ENCODE results near the gene C21orf91. TPM values are rescaled to one million over a fixed set of nuclear protein-coding genes. Genes with fewer than 3 reads are reported as not detected.
A peak's percentile ranks its signal among the peaks of the same experiment; 100 is the strongest.

C21orf91 gene
- total RNA-seq, 4 donors from 2014 or later = 3.6 to 14.2 (median 9.5) TPM

DNA sequence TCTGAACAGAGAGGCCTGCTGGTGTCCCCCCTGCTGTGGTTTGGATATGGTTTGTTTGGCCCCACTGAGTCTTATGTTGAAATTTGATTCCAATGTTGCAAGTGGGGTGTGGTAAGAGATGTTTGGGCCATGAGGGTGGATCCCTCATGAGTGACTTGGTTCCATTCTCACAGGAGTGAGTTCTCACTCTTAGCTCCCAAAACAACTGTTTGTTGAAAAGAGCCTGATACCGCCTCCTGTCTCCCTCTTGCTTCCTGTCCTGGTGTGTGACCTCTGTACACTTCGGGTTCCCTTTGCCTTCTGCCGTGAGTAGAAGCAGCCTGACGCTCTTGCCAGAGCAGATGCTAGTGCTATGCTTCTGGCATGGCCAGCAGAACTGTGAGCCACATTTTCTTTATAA, 60.5 kb downstream of the C21orf91 start:
- Histone ChIP-seq H3K27me3 (no peaks in the 10 kb centered on the region), H3K4me3 (no peak overlapping the region), H3K36me3 (no peaks in the 10 kb centered on the region), H3K27ac (no peak overlapping the region), H3K4me1 (no peaks in the 10 kb centered on the region), H3K9me3 (no peaks in the 10 kb centered on the region)
- TF ChIP-seq, protein P1, sequence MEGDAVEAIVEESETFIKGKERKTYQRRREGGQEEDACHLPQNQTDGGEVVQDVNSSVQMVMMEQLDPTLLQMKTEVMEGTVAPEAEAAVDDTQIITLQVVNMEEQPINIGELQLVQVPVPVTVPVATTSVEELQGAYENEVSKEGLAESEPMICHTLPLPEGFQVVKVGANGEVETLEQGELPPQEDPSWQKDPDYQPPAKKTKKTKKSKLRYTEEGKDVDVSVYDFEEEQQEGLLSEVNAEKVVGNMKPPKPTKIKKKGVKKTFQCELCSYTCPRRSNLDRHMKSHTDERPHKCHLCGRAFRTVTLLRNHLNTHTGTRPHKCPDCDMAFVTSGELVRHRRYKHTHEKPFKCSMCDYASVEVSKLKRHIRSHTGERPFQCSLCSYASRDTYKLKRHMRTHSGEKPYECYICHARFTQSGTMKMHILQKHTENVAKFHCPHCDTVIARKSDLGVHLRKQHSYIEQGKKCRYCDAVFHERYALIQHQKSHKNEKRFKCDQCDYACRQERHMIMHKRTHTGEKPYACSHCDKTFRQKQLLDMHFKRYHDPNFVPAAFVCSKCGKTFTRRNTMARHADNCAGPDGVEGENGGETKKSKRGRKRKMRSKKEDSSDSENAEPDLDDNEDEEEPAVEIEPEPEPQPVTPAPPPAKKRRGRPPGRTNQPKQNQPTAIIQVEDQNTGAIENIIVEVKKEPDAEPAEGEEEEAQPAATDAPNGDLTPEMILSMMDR (IDR thresholded peaks at IDR 0.05) = no peak
- no peak for TF ChIP-seq POLR2A (IDR thresholded peaks at IDR 0.05)
- no peak for TF ChIP-seq EP300 (IDR thresholded peaks at IDR 0.05)
- DNase-seq (ENCODE audit: low spot score in 2 of 2) = no peak
- 57 to 66% methylated on average over 4 of the region's 4 CpGs for WGBS, 2 donors

DNA sequence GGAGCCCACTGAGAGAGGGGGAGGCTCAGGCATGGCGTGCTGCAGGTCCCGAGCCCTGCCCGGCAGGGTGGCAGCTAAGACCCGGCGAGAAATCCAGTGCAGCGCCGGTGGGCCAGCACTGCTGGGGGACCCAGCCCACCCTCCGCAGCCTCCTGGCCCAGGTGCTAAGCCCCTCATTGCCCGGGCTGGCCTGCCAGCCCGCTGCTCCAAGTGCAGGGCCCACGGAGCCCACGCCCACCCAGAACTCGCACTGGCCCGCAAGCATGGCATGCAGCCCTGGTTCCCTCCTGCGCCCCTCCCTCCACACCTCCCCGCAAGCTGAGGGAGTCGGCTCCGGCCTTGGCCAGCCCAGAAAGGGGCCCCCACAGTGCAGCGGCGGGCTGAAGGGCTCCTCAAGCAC, 61.5 kb downstream of the C21orf91 start:
- Histone ChIP-seq H3K27me3 (no peaks in the 10 kb centered on the region), H3K4me3 (no peak overlapping the region), H3K4me1 (no peaks in the 10 kb centered on the region), H3K9me3 (no peaks in the 10 kb centered on the region), H3K36me3 (no peaks in the 10 kb centered on the region), H3K27ac (no peak overlapping the region)
- TF ChIP-seq POLR2A (IDR thresholded peaks at IDR 0.05) = no peak
- TF ChIP-seq, protein P1 (IDR thresholded peaks at IDR 0.05) = no peak
- TF ChIP-seq EP300 (IDR thresholded peaks at IDR 0.05) = no peak
- WGBS, 2 donors = 90 to 95% methylated on average over 15 to 17 of the region's 20 CpGs
- DNase-seq (ENCODE audit: low spot score in 2 of 2) = no peak

DNA sequence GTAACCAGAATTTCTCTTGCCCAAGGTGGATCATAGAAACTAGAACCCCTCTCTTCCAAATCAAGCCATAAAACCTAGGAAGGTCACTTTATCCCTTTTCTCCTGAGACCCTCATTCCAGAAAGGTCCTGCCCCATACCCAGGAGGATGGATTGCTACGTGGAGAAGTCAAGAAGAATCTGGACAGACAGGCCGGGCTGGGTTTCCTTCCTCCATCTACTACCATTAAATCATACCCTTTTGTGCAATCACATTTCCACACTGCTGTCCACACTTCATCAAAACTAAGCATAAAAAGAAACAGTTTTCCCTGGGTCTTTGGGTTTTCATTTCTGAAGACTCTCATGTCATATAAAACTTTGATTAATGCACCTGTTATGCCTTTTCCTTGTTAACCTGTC, 65.4 kb downstream of the C21orf91 start:
- Histone ChIP-seq H3K27ac (no peak overlapping the region), H3K27me3 (no peaks in the 10 kb centered on the region), H3K4me3 (no peak overlapping the region), H3K9me3 (peaks cover 0 to 8% (median 0%) of the 10 kb centered on the region in 4 donors), H3K36me3 (no peaks in the 10 kb centered on the region), H3K4me1 (no peaks in the 10 kb centered on the region)
- WGBS, 2 donors = 57 to 75% methylated on average over 2 of the region's 2 CpGs
- TF ChIP-seq POLR2A (IDR thresholded peaks at IDR 0.05) = no peak
- TF ChIP-seq EP300 (IDR thresholded peaks at IDR 0.05) = no peak
- TF ChIP-seq, protein P1 (IDR thresholded peaks at IDR 0.05) = no peak
- no peak for DNase-seq (ENCODE audit: low spot score in 2 of 2)

DNA sequence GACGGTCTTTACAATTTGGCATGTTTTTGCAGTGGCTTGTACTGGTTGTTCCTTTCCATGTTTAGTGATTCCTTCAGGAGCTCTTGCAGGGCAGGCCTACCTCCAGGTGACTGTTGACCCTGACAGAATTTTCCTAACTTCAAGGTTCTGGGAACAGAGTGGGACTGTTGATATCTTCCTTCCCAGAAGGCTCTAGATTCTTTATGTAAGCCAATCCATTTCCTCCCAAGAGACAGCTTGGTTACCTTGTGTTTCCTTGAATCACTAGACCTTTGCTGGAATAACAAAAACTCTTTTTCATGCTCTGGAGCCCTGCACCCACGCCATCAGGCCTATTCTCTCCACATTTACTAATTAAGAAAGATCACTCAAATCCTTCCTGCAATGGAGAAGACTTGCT, 67.0 kb downstream of the C21orf91 start:
- TF ChIP-seq EP300 (IDR thresholded peaks at IDR 0.05) (peak in 1 of 2 donors; percentile 55), POLR2A (IDR thresholded peaks at IDR 0.05) (no peak)
- Histone ChIP-seq H3K4me1 (no peaks in the 10 kb centered on the region), H3K36me3 (no peaks in the 10 kb centered on the region), H3K27me3 (no peaks in the 10 kb centered on the region), H3K27ac (no peak overlapping the region), H3K9me3 (peaks cover 0 to 8% (median 0%) of the 10 kb centered on the region in 4 donors), H3K4me3 (no peak overlapping the region)
- WGBS, 2 donors = 76 to 80% methylated on average over 2 of the region's 2 CpGs
- DNase-seq (ENCODE audit: low spot score in 2 of 2) = no peak

DNA sequence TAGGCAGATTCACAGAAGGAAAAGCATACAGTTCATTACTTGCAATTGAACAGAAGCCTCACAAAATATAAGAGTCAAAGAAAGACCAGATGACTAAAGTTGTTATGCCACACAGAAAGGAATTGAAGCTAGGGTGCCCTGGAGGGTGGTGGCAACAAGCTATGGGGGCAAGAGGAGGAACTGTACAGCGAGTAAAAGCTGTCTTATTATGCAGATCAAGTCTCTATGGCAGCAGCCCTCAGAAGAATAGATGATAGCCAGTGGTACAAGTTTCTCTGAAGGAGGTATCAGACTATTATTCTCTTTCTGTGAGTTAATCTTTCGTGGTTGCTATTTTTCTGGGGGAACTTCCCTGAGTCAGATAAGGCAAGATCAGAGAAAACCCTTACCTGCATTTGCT, 72.2 kb downstream of the C21orf91 start:
- DNase-seq (ENCODE audit: low spot score in 2 of 2) = no peak
- Histone ChIP-seq H3K27ac (no peak overlapping the region), H3K9me3 (peaks cover 0 to 8% (median 2%) of the 10 kb centered on the region in 4 donors), H3K4me3 (no peak overlapping the region), H3K27me3 (no peaks in the 10 kb centered on the region), H3K4me1 (no peaks in the 10 kb centered on the region), H3K36me3 (no peaks in the 10 kb centered on the region)
- TF ChIP-seq, protein P1 (IDR thresholded peaks at IDR 0.05) = no peak
- no peak for TF ChIP-seq EP300 (IDR thresholded peaks at IDR 0.05)
- 69 to 72% methylated on average over 2 of the region's 2 CpGs for WGBS, 2 donors

DNA sequence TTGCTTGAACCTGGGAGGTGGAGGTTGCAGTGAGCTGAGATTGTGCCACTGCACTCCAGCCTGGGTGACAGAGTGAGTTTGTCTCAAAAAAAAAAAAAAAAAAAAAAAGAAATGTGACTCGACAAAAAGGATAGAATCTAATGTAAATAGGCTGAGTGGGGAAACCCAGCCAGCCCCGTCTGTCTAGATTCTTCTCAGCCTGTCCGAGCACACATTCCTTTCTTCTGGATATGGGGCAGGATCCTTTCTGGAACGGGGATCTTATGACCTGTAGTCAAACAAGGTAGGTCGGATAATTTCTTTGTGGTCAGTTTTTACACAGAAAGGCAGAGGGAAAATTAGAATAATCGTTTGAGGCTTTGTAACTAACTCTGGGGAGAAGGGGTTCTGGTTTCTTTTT, 74.1 kb downstream of the C21orf91 start:
- TF ChIP-seq, protein P1 (IDR thresholded peaks at IDR 0.05) = no peak
- TF ChIP-seq POLR2A (IDR thresholded peaks at IDR 0.05) (no peak), EP300 (IDR thresholded peaks at IDR 0.05) (no peak)
- WGBS, 2 donors = 86 to 91% methylated on average over 6 of the region's 6 CpGs
- Histone ChIP-seq H3K27ac (no peak overlapping the region), H3K4me1 (no peaks in the 10 kb centered on the region), H3K4me3 (no peak overlapping the region), H3K9me3 (peaks cover 0 to 8% (median 2%) of the 10 kb centered on the region in 4 donors), H3K27me3 (no peaks in the 10 kb centered on the region), H3K36me3 (no peaks in the 10 kb centered on the region)
- DNase-seq (ENCODE audit: low spot score in 2 of 2) = no peak

Data from tibial nerve (tissue), 4 donors.